IMR-90 (cell line): ENCODE data around the gene CDH23. TPM values are rescaled to one million over a fixed set of nuclear protein-coding genes. Genes with fewer than 3 reads are reported as not detected.

Source experiments
- ATAC-seq: fragments of 200-7000 bp; cut with Tn5 transposase; 2 replicates; pipeline ENCODE4 v1.9.1; 2020; ENCODE audit warnings: low read depth, mild to moderate bottlenecking, moderate library complexity
- BruUV-seq: library from RNA; stranded (reverse); fragments of 400-500 nt; replicated peaks from 2 replicates; lab custom pipeline; 2021; lab: Mats Ljungman, UMichigan
- CTCF ChIA-PET: fragments of 300-600 bp; formaldehyde crosslinking; extraction: SDS; loops from one replicate; lab custom pipeline; 2021; ENCODE audit warnings: antibody characterized with exemption; lab: Yijun Ruan, JAX
- POLR2A ChIA-PET: fragments of 300-600 bp; sonication (Branson Sonifier 250); formaldehyde crosslinking; loops from one replicate; lab custom pipeline; 2022; ENCODE audit warnings: antibody characterized with exemption; ENCODE audit not compliant: unreplicated experiment; lab: Charles Lee
- DNase-seq: peaks from one replicate; pipeline ENCODE4 v3.0.0; 2013
- H2AFZ ChIP-seq: replicated peaks from 2 replicates; pipeline ENCODE3; 2013; ENCODE audit warnings: low read length, mild to moderate bottlenecking; ENCODE audit not compliant: poor library complexity
- H2AK5ac ChIP-seq: 2 replicates; pipeline ENCODE4 v1.6.1; 2013; ENCODE audit warnings: low read depth, low read length, inconsistent platforms
- H2AK9ac ChIP-seq: replicated peaks from 2 replicates; pipeline ENCODE3; 2013; ENCODE audit warnings: mild to moderate bottlenecking, low read depth, low read length, moderate library complexity; ENCODE audit not compliant: poor library complexity
- H2BK120ac ChIP-seq: 2 replicates; pipeline ENCODE4 v1.6.1; 2013; ENCODE audit warnings: low read depth, low read length, inconsistent platforms
- H2BK15ac ChIP-seq: 3 replicates; pipeline ENCODE4 v1.6.1; 2013; ENCODE audit warnings: low read depth, low read length, inconsistent platforms
- H2BK20ac ChIP-seq: 2 replicates; pipeline ENCODE4 v1.6.1; 2013; ENCODE audit warnings: low read depth, mild to moderate bottlenecking, inconsistent platforms, low read length, moderate library complexity
- H2BK5ac ChIP-seq: 2 replicates; pipeline ENCODE4 v1.6.1; 2013; ENCODE audit warnings: mild to moderate bottlenecking, low read depth, low read length, inconsistent platforms; ENCODE audit not compliant: poor library complexity, severe bottlenecking
- H3K14ac ChIP-seq: replicated peaks from 2 replicates; pipeline ENCODE4 v1.6.1; 2013; ENCODE audit warnings: low read depth, low read length, inconsistent platforms
- H3K18ac ChIP-seq: 2 replicates; pipeline ENCODE4 v1.6.1; 2013; ENCODE audit warnings: low read depth, low read length, control low read depth
- H3K23ac ChIP-seq: 2 replicates; pipeline ENCODE4 v1.6.1; 2013; ENCODE audit warnings: low read depth, low read length, inconsistent platforms
- H3K27ac ChIP-seq: 2 replicates; pipeline ENCODE4 v1.5.1; 2013; ENCODE audit warnings: mild to moderate bottlenecking, control low read depth, low read length; ENCODE audit not compliant: insufficient read depth
- H3K27me3 ChIP-seq: 2 replicates; pipeline ENCODE4 v1.6.1; 2013; ENCODE audit warnings: low read length; ENCODE audit not compliant: control insufficient read depth, insufficient read depth
- H3K36me3 ChIP-seq: 2 replicates; pipeline ENCODE4 v1.6.1; 2013; ENCODE audit warnings: low read length, mixed read lengths; ENCODE audit not compliant: control insufficient read depth, insufficient read depth
- H3K4ac ChIP-seq: 2 replicates; pipeline ENCODE4 v1.6.1; 2013; ENCODE audit warnings: low read depth, low read length, inconsistent platforms
- H3K4me1 ChIP-seq: 2 replicates; pipeline ENCODE4 v1.6.1; 2013; ENCODE audit warnings: low read length, mixed read lengths; ENCODE audit not compliant: control insufficient read depth, insufficient read depth
- H3K4me2 ChIP-seq: 2 replicates; pipeline ENCODE4 v1.6.1; 2013; ENCODE audit warnings: low read depth, mild to moderate bottlenecking, control low read depth, low read length, moderate library complexity
- H3K4me3 ChIP-seq: 2 replicates; pipeline ENCODE4 v1.5.1; 2013; ENCODE audit warnings: low read depth, mild to moderate bottlenecking, control low read depth, low read length, moderate library complexity; ENCODE audit not compliant: insufficient read depth
- H3K56ac ChIP-seq: 2 replicates; pipeline ENCODE4 v1.6.1; 2013; ENCODE audit warnings: low read length, inconsistent platforms; ENCODE audit not compliant: insufficient read depth; ENCODE audit errors: extremely low read depth
- H3K79me1 ChIP-seq, 2 experiments: 2 replicates each; pipeline ENCODE4 v1.6.1; 2013; ENCODE audit warnings: low read length in 2 of 2, inconsistent platforms in 1 of 2, low read depth in 1 of 2
- H3K9ac ChIP-seq: 2 replicates; pipeline ENCODE4 v1.6.1; 2013; ENCODE audit warnings: low read depth, low read length, control low read depth
- H3K9me1 ChIP-seq: 2 replicates; pipeline ENCODE4 v1.6.1; 2013; ENCODE audit warnings: low read length, inconsistent platforms; ENCODE audit not compliant: insufficient read depth
- H3K9me3 ChIP-seq: 2 replicates; pipeline ENCODE4 v1.6.1; 2013; ENCODE audit warnings: low read length; ENCODE audit not compliant: control insufficient read depth, insufficient read depth
- H4K20me1 ChIP-seq: 2 replicates; pipeline ENCODE4 v1.6.1; 2013; ENCODE audit warnings: low read length, inconsistent platforms; ENCODE audit not compliant: insufficient read depth
- H4K5ac ChIP-seq: 2 replicates; pipeline ENCODE4 v1.6.1; 2013; ENCODE audit warnings: mild to moderate bottlenecking, low read depth, low read length, control low read depth
- H4K8ac ChIP-seq, 2 experiments: 2 replicates each; pipeline ENCODE4 v1.6.1; 2013; ENCODE audit warnings: low read depth in 2 of 2, low read length in 2 of 2, control low read depth in 1 of 2, inconsistent platforms in 1 of 2
- H4K91ac ChIP-seq: 2 replicates; pipeline ENCODE4 v1.6.1; 2013; ENCODE audit warnings: low read depth, low read length, inconsistent platforms; ENCODE audit not compliant: insufficient read depth
- CHD1 ChIP-seq: IDR thresholded peaks from 2 replicates; pipeline ENCODE4 v1.6.1; 2012; ENCODE audit warnings: low read depth, low read length, improper control_type of control experiment
- CTCF ChIP-seq: conservative IDR thresholded peaks from 2 replicates; pipeline ENCODE4 v1.5.1; 2012; ENCODE audit warnings: mild to moderate bottlenecking, low read depth, low read length, improper control_type of control experiment
- MXI1 ChIP-seq: IDR thresholded peaks from 2 replicates; pipeline ENCODE4 v1.6.1; 2012; ENCODE audit warnings: low read depth, mild to moderate bottlenecking, low read length, moderate library complexity, borderline replicate concordance
- WGBS, 2 experiments: methylation state at CpG; one replicate each; pipeline versions ENCODE4 v1.1.5 to v1.1.7; 2013; ENCODE audit warnings: missing lambda C conversion rate in 2 of 2; ENCODE audit not compliant: insufficient read length in 1 of 2; ENCODE audit errors: extremely low coverage in 2 of 2; 5-methylcytosine and 5-hydroxymethylcytosine counted together
- dilution Hi-C: fragments of 300-500 bp; cut with HindIII; formaldehyde crosslinking; loops from one replicate; pipeline ENCODE4 v1.14.3; 2018; ENCODE audit warnings: low sequenced_read_pairs; ENCODE audit not compliant: unreplicated experiment
- in situ Hi-C: fragments of 300-500 bp; cut with MboI; formaldehyde crosslinking; loops from 3 replicates; pipeline ENCODE4 v1.14.3; 2019; ENCODE audit warnings: low sequenced_read_pairs, inconsistent platforms, mixed read lengths
- intact Hi-C: fragments of 100-400 bp; cut with micrococcal nuclease; formaldehyde crosslinking; loops from 2 replicates; pipeline ENCODE4 v1.10.0; 2022
- polyA plus RNA-seq, 3 experiments: library from polyadenylated mRNA; depleted of rRNA; stranded (reverse); fragments of >200 nt; gene quantifications; 2 replicates each; pipeline ENCODE4 v1.2.3, GENCODE V29; 2012; ENCODE audit warnings: low replicate concordance in 1 of 3
- total RNA-seq: library from RNA; depleted of rRNA; stranded (reverse); fragments of >200 nt; gene quantifications from 2 replicates; pipeline ENCODE4 v1.2.3, GENCODE V29; 2012

The CDH23 gene
- total and polyA plus RNA-seq, 2 of the 4 experiments (the other 2 are of a cell fraction), result under 0.01 to 0.03 TPM

- Histone ChIP-seq H3K18ac (no peak overlapping the region), H3K4ac (no peak overlapping the region), H2BK15ac (no peak overlapping the region), H2AK5ac (no peak overlapping the region), H4K91ac (no peak overlapping the region), H3K14ac (no peak overlapping the region), H3K9me1 (no peaks in the 10 kb centered on the region), H3K9ac (no peak overlapping the region), H3K27me3 (peaks cover 42% of the 10 kb centered on the region), H2BK20ac (no peak overlapping the region), H3K4me3 (no peak overlapping the region), H3K27ac (no peak overlapping the region), H3K9me3 (no peaks in the 10 kb centered on the region), H2BK5ac (no peak overlapping the region), H2AFZ (no peak overlapping the region), H4K5ac (no peak overlapping the region), H3K36me3 (no peaks in the 10 kb centered on the region), H3K56ac (no peak overlapping the region), H4K8ac (no peak overlapping the region), H3K23ac (no peak overlapping the region), H3K4me1 (no peaks in the 10 kb centered on the region), H2AK9ac (no peak overlapping the region), H2BK120ac (no peak overlapping the region), H4K20me1 (no peaks in the 10 kb centered on the region), H3K4me2 (no peak overlapping the region), H3K79me1 (no peaks in the 10 kb centered on the region)
- ATAC-seq, result no peak
- ChIA-PET CTCF (no interaction called here), POLR2A (no interaction called here)
- TF ChIP-seq MXI1, result no peak
- no peak for TF ChIP-seq CHD1
- no peak for TF ChIP-seq CTCF
- BruUV-seq, result no TSS peak
- no peak for DNase-seq
- 42% methylated on average over 3 of the region's 22 CpGs; no CpG with 5 or more reads in 1 of the 2 experiments for WGBS, 2 experiments
- intact Hi-C loops (no loop called here), dilution Hi-C loops (no loop called here), in situ Hi-C loops (no loop called here)
Observed at GRCh38 chr10:71483885-71484751, 87.4 kb downstream of the CDH23 start.
